GM19438 (cell line): ENCODE measurements around the gene EPHA3.

Experiments used
- ATAC-seq: cut with Tn5 transposase; IDR thresholded peaks from one replicate; pipeline ENCODE4 v1.9.1; 2021; ENCODE audit warnings: low read depth; ENCODE audit not compliant: unreplicated experiment

EPHA3 gene

GRCh38 chr3:89525609-89526008 lies 418.2 kb downstream of the EPHA3 start:
- no peak for ATAC-seq

- no peak for ATAC-seq
Measured at GRCh38 chr3:89527736-89528305, 420.4 kb downstream of the EPHA3 start.
